Naive thymus-derived CD4-positive, alpha-beta T cell (primary cell): ENCODE results near the gene PEX14. TPM values are rescaled to one million over a fixed set of nuclear protein-coding genes. Genes with fewer than 3 reads are reported as not detected.

Experiments
- ATAC-seq: fragments of 150-1000 bp; cut with Tn5 transposase; 2 replicates; pipeline ENCODE4 v1.10.0; 2021; ENCODE audit warnings: mild to moderate bottlenecking, moderate library complexity
- CTCF ChIA-PET: fragments of 350-600 bp; sonication (Branson Sonifier 250); formaldehyde crosslinking; loops from one replicate; lab custom pipeline; 2021; ENCODE audit warnings: antibody characterized with exemption; lab: Charles Lee
- POLR2A ChIA-PET: fragments of 350-600 bp; sonication (Branson Sonifier 250); formaldehyde crosslinking; loops from one replicate; lab custom pipeline; 2021; ENCODE audit warnings: antibody characterized with exemption, inconsistent platforms; lab: Charles Lee
- DNase-seq, 9 donors: peaks; one replicate each; pipeline versions ENCODE4 v3.0.0 to v3.0.0-alpha.2; 2020 to 2022; ENCODE audit warnings: mixed read lengths in 1 of 9
- H3K27ac ChIP-seq: one replicate; pipeline ENCODE4 v1.7.0; 2013; ENCODE audit warnings: mild to moderate bottlenecking, low read depth, low read length, moderate library complexity
- H3K27me3 ChIP-seq, 2 donors: one replicate each; pipeline ENCODE4 v1.7.0; 2013; ENCODE audit warnings: low read length in 2 of 2, mild to moderate bottlenecking in 2 of 2, moderate library complexity in 2 of 2; ENCODE audit not compliant: control insufficient read depth in 2 of 2, insufficient read depth in 2 of 2
- H3K36me3 ChIP-seq, 3 experiments: 1 replicate in 2 of 3; 2 replicates in 1 of 3; pipeline ENCODE4 v1.7.0; 2013; ENCODE audit warnings: low read length in 3 of 3, mild to moderate bottlenecking in 3 of 3, moderate library complexity in 1 of 3; ENCODE audit not compliant: insufficient read depth in 3 of 3, control insufficient read depth in 2 of 3
- H3K4me1 ChIP-seq, 2 donors: one replicate each; pipeline ENCODE4 v1.7.0; 2013; ENCODE audit warnings: low read length in 2 of 2, mild to moderate bottlenecking in 2 of 2, moderate library complexity in 1 of 2; ENCODE audit not compliant: control insufficient read depth in 2 of 2, insufficient read depth in 2 of 2
- H3K4me3 ChIP-seq: 2 replicates; pipeline ENCODE4 v1.7.0; 2013; ENCODE audit warnings: mild to moderate bottlenecking, low read length
- H3K9me3 ChIP-seq, 3 experiments: 1 replicate in 2 of 3; 2 replicates in 1 of 3; pipeline ENCODE4 v1.7.0; 2013; ENCODE audit warnings: low read length in 3 of 3; ENCODE audit not compliant: control insufficient read depth in 2 of 3
- H3K27ac Mint-ChIP-seq, 9 donors: one replicate each; pipeline ENCODE4 v1.8.0; 2020 to 2022; ENCODE audit warnings: mixed read lengths in 9 of 9, mild to moderate bottlenecking in 8 of 9, moderate library complexity in 5 of 9, inconsistent platforms in 2 of 9
- H3K27me3 Mint-ChIP-seq, 5 donors: one replicate each; pipeline ENCODE4 v1.8.0; 2021 to 2022; ENCODE audit warnings: mixed read lengths in 5 of 5, mild to moderate bottlenecking in 1 of 5
- H3K36me3 Mint-ChIP-seq, 5 donors: one replicate each; pipeline ENCODE4 v1.8.0; 2020 to 2022; ENCODE audit warnings: mixed read lengths in 5 of 5, mild to moderate bottlenecking in 3 of 5, inconsistent platforms in 1 of 5
- H3K4me1 Mint-ChIP-seq, 7 donors: one replicate each; pipeline ENCODE4 v1.8.0; 2020 to 2022; ENCODE audit warnings: mixed read lengths in 7 of 7, mild to moderate bottlenecking in 3 of 7, inconsistent platforms in 1 of 7
- H3K4me3 Mint-ChIP-seq, 10 donors: one replicate each; pipeline ENCODE4 v1.8.0; 2020 to 2022; ENCODE audit warnings: mild to moderate bottlenecking in 10 of 10, mixed read lengths in 10 of 10, moderate library complexity in 6 of 10, inconsistent platforms in 2 of 10
- H3K9me3 Mint-ChIP-seq, 11 donors: one replicate each; pipeline ENCODE4 v1.8.0; 2020 to 2022; ENCODE audit warnings: mixed read lengths in 11 of 11, mild to moderate bottlenecking in 4 of 11, inconsistent platforms in 1 of 11, moderate library complexity in 1 of 11
- intact Hi-C, 2 donors: fragments of 100-400 bp; cut with micrococcal nuclease; formaldehyde crosslinking; loops; one replicate each; pipeline ENCODE4 v1.15.1; 2023
- polyA plus RNA-seq, 2 donors: library from polyadenylated mRNA; unstranded; fragments of 300-500 nt; fragmentation: Illumina TruSeq; gene quantifications; one replicate each; pipeline ENCODE4 v1.2.3, GENCODE V29; 2021
- total RNA-seq, 6 experiments: library from RNA in 5 of 6; stranded (reverse) in 5 of 6; gene quantifications; 1 replicate in 5 of 6; 2 replicates in 1 of 6; pipeline ENCODE4 v1.2.3 and lab custom pipeline; 2021 to 2026

PEX14 gene
- total and polyA plus RNA-seq, 7 experiments from 2014 or later, result 3.6 to 27.8 (median 21.3) TPM

DNA sequence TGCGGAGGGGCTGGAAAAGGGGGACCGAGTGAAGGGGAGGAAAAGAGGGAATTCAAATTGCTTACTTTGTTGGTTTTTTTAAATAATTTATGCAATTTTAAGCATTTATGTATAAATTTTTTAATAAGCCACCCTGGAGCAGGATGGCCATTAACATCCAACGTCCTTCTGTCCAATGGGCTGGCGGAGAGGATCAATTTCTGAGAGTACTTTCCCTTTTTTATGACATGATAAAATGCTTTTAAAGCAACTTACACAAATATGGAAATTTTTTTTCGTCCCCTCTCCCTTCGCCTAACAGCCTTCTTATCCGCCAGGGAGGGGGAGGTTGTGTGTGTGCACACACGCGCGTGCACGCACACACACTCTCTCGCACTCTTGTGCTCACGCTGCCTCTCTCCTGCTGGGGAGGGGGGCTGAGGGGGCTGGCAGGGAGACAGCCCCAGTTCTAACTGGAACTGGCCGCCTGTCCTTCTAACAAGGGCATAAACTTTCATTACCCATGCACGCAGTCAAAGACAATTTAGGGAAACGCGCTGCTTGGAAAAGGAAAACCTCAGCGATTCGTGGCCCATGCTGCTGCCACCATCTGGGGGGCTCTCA lies 198.5 kb downstream of the PEX14 start:
- ChIA-PET CTCF (no interaction called here), POLR2A (no interaction called here)
- intact Hi-C loops, result no loop called here
- Histone ChIP-seq H3K36me3 (no peaks in the 10 kb centered on the region), H3K27ac (no peak overlapping the region), H3K4me3 (no peak overlapping the region), H3K9me3 (no peaks in the 10 kb centered on the region), H3K27me3 (no peaks in the 10 kb centered on the region), H3K4me1 (no peaks in the 10 kb centered on the region)
- Mint-ChIP-seq H3K9me3 (no peaks in the 10 kb centered on the region), H3K36me3 (no peaks in the 10 kb centered on the region), H3K4me1 (peaks cover 0 to 11% (median 0%) of the 10 kb centered on the region in 7 donors), H3K27me3 (no peaks in the 10 kb centered on the region), H3K27ac (no peak overlapping the region), H3K4me3 (no peak overlapping the region)
- no peak for DNase-seq
- ATAC-seq, result no peak

DNA sequence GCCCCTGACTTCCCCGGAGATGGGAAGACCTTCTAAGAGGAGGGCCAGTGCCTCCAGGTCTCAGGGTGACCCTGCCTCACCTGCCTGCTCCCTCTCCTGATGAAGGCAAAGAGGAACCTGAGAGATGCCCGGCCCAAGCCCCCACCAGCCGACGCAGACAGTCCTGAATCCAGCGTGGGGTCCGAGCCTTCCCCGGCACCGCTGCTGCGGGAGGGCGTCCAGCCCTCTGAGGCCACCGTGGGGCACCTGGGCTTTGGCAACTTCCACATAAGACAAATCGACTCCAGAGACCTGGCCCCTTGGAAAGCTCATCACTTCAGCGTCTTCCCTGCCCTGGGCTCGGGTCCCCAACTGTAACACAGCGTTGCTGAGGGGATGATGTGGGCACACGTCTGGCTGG lies 199.5 kb downstream of the PEX14 start:
- CTCF ChIA-PET, result no interaction called here
- intact Hi-C loops, result no loop called here
- Mint-ChIP-seq H3K4me3 (no peak overlapping the region), H3K9me3 (no peaks in the 10 kb centered on the region), H3K27me3 (no peaks in the 10 kb centered on the region), H3K27ac (no peak overlapping the region), H3K36me3 (no peaks in the 10 kb centered on the region), H3K4me1 (peaks cover 0 to 11% (median 0%) of the 10 kb centered on the region in 7 donors)
- H3K4me3 ChIP-seq, result no peak overlapping the region
- H3K9me3 ChIP-seq, result no peaks in the 10 kb centered on the region
- POLR2A ChIA-PET, result no interaction called here
- no peaks in the 10 kb centered on the region for H3K27me3 ChIP-seq
- no peaks in the 10 kb centered on the region for H3K4me1 ChIP-seq
- no peaks in the 10 kb centered on the region for H3K36me3 ChIP-seq
- ATAC-seq (no peak), DNase-seq (no peak)
- no peak overlapping the region for H3K27ac ChIP-seq

DNA sequence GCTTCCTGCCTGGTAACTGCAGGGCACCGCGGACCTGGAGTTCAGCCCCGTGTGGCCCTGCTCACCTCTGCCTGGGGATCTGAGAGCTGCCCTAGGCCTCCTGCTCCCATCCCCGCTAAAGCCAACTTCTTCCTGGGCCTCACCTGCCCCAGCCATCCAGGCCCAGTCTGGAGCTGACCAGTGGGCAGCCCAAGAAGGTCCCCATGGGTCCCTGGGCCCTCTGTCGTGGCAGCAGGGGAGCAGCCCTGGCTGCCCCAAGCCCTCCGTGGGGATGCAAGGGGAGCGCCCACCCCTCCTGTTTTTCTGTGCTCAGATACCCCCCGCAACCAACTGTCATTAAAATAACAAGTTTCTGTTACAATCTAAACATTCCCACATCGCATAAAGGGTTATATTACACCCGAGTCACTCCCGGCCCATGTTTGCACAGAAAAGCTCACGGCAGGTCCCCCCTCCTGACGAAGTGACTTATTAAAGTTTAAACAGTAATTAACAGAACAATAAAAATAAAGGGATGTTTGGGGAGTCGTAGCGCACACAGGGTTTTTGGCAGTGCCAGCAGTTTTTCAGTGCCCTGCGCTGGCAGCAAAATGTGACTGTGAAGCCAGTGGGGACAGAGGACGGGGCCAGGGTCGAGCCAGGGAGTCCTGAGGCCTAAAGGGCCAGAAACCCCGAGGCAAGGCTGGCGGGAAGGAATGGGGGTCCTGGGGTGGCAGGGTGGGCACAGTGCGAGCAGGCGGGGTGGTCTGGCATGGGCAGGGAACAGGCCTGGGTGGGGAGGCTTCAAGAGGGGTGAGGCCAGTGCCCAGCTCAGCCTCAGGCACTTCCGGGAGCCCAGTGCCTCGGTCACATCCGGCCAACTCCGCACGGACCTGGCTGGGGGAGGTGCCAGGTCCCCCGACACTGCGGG lies 200.2 kb downstream of the PEX14 start:
- no peaks in the 10 kb centered on the region for H3K27me3 Mint-ChIP-seq
- H3K27ac Mint-ChIP-seq, result no peak overlapping the region
- no peaks in the 10 kb centered on the region for H3K9me3 Mint-ChIP-seq
- Histone ChIP-seq H3K4me1 (no peaks in the 10 kb centered on the region), H3K27ac (no peak overlapping the region), H3K4me3 (no peak overlapping the region), H3K9me3 (no peaks in the 10 kb centered on the region), H3K36me3 (no peaks in the 10 kb centered on the region), H3K27me3 (no peaks in the 10 kb centered on the region)
- intact Hi-C loops, result no loop called here
- DNase-seq (no peak), ATAC-seq (no peak)
- no peaks in the 10 kb centered on the region for H3K36me3 Mint-ChIP-seq
- ChIA-PET CTCF (no interaction called here), POLR2A (interaction anchor here (0.6 kb wide), 1 partner anchor 90 kb away, joined by 3 read pairs; no protein-coding TSS in a partner anchor)
- no peak overlapping the region for H3K4me3 Mint-ChIP-seq
- H3K4me1 Mint-ChIP-seq, result peaks cover 0 to 11% (median 4%) of the 10 kb centered on the region in 7 donors

DNA sequence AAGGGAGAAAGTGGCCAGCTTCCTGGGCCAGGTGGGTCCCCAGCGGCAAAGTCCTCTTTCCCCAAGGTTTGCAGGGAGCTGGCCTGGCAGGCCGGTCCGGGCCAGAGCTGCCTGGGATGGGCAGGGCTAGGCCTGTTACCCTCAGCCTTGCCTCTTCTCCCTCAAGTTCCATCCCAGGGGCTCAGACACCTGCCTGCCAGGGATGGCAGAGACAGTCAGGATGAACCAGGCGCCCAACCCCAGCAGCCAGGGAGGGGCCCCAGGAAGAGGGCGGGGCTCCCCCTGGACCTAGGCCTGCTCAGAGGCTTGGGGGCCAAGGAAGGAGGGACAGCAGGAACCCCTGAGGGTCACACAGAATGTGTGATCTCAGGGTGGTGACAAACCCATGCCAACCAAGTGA lies 201.1 kb downstream of the PEX14 start:
- H3K27me3 ChIP-seq, result no peaks in the 10 kb centered on the region
- Mint-ChIP-seq H3K27me3 (no peaks in the 10 kb centered on the region), H3K27ac (no peak overlapping the region), H3K4me3 (no peak overlapping the region), H3K4me1 (peaks cover 0 to 11% (median 4%) of the 10 kb centered on the region in 7 donors), H3K9me3 (no peaks in the 10 kb centered on the region), H3K36me3 (no peaks in the 10 kb centered on the region)
- no peak overlapping the region for H3K4me3 ChIP-seq
- intact Hi-C loops, result no loop called here
- no peaks in the 10 kb centered on the region for H3K4me1 ChIP-seq
- POLR2A ChIA-PET, result interaction anchor here (0.6 kb wide), 1 partner anchor 91 kb away, joined by 3 read pairs; no protein-coding TSS in a partner anchor
- DNase-seq (no peak), ATAC-seq (no peak)
- H3K27ac ChIP-seq, result no peak overlapping the region
- CTCF ChIA-PET, result no interaction called here
- H3K9me3 ChIP-seq, result no peaks in the 10 kb centered on the region
- H3K36me3 ChIP-seq, result no peaks in the 10 kb centered on the region

DNA sequence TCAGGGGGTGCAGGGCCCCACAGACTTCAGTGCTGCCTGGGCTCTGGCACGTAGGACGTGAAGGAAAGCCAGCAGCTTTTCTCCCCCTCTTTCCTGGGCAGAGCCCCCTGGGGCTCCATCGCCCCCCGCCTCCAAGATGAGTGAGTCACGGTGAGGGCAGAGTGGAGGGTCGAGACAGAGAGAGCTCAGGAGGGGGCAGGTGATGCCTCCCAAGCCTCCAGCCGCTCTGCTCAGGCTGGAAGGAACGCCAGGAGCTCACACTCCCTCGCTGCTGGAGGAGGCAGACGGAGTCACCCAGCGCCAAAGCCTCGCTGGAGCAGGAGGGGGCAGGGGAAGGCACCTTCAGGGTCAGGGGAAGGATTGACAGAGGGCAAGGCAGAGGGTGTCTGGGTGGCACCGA lies 202.2 kb downstream of the PEX14 start:
- Histone ChIP-seq H3K36me3 (no peaks in the 10 kb centered on the region), H3K27ac (no peak overlapping the region), H3K27me3 (no peaks in the 10 kb centered on the region), H3K4me1 (no peaks in the 10 kb centered on the region), H3K4me3 (no peak overlapping the region), H3K9me3 (no peaks in the 10 kb centered on the region)
- POLR2A ChIA-PET, result no interaction called here
- CTCF ChIA-PET, result no interaction called here
- Mint-ChIP-seq H3K36me3 (no peaks in the 10 kb centered on the region), H3K27ac (no peak overlapping the region), H3K9me3 (no peaks in the 10 kb centered on the region), H3K4me3 (no peak overlapping the region), H3K4me1 (peaks cover 0 to 14% (median 4%) of the 10 kb centered on the region in 7 donors), H3K27me3 (no peaks in the 10 kb centered on the region)
- no peak for ATAC-seq
- DNase-seq, result no peak
- intact Hi-C loops, result no loop called here

DNA sequence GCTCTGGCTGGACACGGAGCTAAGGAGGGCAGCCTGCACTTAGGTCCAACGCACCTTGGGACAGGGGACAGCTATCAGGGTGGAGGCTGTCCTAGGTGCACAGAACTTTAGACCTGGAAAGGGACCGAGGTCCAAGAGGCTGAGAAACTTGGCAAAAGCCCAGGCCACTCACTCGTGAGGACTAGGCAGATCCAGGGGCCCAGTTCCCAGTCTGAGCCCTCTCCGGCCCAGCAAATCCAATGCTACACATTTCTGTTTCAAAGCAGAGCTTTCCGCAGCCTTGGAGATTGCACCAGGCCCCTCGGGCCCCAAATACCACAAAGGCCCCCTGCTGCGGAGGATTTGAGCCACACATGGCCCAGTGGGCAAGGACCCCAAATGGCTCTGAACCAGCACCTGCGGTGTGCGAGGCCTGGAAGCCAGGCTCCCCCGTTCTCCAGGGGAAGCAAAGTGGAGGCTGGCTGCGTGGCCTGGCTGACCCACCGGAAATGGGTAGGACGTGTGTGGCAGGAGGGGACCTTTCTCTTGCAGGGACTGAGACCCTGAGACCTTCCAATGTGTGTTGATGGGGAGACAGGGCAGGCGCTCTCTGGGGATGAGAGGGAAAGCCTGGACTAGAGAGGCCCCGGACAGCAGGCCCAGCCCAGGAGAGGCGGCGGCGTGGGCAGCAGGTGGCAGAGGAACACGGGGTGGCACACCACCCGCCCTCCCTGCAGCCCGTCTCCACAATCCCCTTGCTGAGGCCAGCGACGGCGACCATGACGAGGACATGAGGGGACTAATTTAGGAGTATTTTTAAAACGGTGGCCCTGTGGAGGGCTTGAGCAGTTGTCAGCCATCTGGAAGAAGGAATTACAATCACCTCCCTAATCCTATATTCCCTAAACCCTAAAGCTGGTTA lies 203.0 kb downstream of the PEX14 start:
- no peaks in the 10 kb centered on the region for H3K9me3 Mint-ChIP-seq
- no peak overlapping the region for H3K4me3 ChIP-seq
- no peaks in the 10 kb centered on the region for H3K9me3 ChIP-seq
- H3K27ac ChIP-seq, result no peak overlapping the region
- H3K27me3 ChIP-seq, result no peaks in the 10 kb centered on the region
- no peak overlapping the region for H3K27ac Mint-ChIP-seq
- H3K27me3 Mint-ChIP-seq, result no peaks in the 10 kb centered on the region
- DNase-seq (no peak), ATAC-seq (no peak)
- H3K4me1 ChIP-seq, result no peaks in the 10 kb centered on the region
- no peak overlapping the region for H3K4me3 Mint-ChIP-seq
- no peaks in the 10 kb centered on the region for H3K36me3 Mint-ChIP-seq
- ChIA-PET POLR2A (interaction anchor here (0.7 kb wide), 1 partner anchor 190 kb away, joined by 3 read pairs; no protein-coding TSS in a partner anchor), CTCF (interaction anchor here (0.6 kb wide), 1 partner anchor 40 kb away, joined by 4 read pairs; no protein-coding TSS in a partner anchor)
- H3K4me1 Mint-ChIP-seq, result peaks cover 0 to 17% (median 4%) of the 10 kb centered on the region in 7 donors
- H3K36me3 ChIP-seq, result no peaks in the 10 kb centered on the region
- intact Hi-C loops, result no loop called here
